H9 (cell line): ENCODE measurements around the gene CADM1. TPM values are rescaled to one million over a fixed set of nuclear protein-coding genes. Genes with fewer than 3 reads are reported as not detected.

Experiments used
- DNase-seq: peaks from one replicate; pipeline ENCODE4 v3.0.0-alpha.2; 2017
- H2AFZ ChIP-seq: one replicate; pipeline ENCODE4 v1.6.1; 2013; ENCODE audit warnings: mild to moderate bottlenecking, low read length, control low read depth, moderate library complexity
- H2AK5ac ChIP-seq: 2 replicates; pipeline ENCODE4 v1.6.1; 2013; ENCODE audit warnings: low read length, control low read depth, mixed read lengths; ENCODE audit not compliant: insufficient read length
- H2BK120ac ChIP-seq: one replicate; pipeline ENCODE4 v1.6.1; 2013; ENCODE audit warnings: low read depth, mild to moderate bottlenecking, low read length, control low read depth, inconsistent platforms; ENCODE audit not compliant: poor library complexity, severe bottlenecking
- H2BK12ac ChIP-seq: 2 replicates; pipeline ENCODE4 v1.6.1; 2013; ENCODE audit warnings: low read length, control low read depth, mixed read lengths, low read depth; ENCODE audit not compliant: insufficient read length
- H2BK15ac ChIP-seq: 2 replicates; pipeline ENCODE4 v1.6.1; 2013; ENCODE audit warnings: low read depth, low read length, control low read depth
- H2BK20ac ChIP-seq: one replicate; pipeline ENCODE4 v1.6.1; 2013; ENCODE audit warnings: low read depth, mild to moderate bottlenecking, low read length, control low read depth, inconsistent platforms; ENCODE audit not compliant: poor library complexity, severe bottlenecking
- H2BK5ac ChIP-seq: 2 replicates; pipeline ENCODE4 v1.6.1; 2013; ENCODE audit warnings: low read length, control low read depth, mixed read lengths; ENCODE audit not compliant: insufficient read length
- H3K14ac ChIP-seq: 2 replicates; pipeline ENCODE4 v1.6.1; 2013; ENCODE audit warnings: low read length, control low read depth; ENCODE audit not compliant: insufficient read depth
- H3K18ac ChIP-seq: 2 replicates; pipeline ENCODE4 v1.6.1; 2013; ENCODE audit warnings: low read depth, mild to moderate bottlenecking, mixed read lengths, low read length, control low read depth; ENCODE audit not compliant: insufficient read length
- H3K23ac ChIP-seq: 2 replicates; pipeline ENCODE4 v1.6.1; 2013; ENCODE audit warnings: low read length, control low read depth, mixed read lengths, low read depth; ENCODE audit not compliant: insufficient read length
- H3K23me2 ChIP-seq: 2 replicates; pipeline ENCODE4 v1.6.1; 2013; ENCODE audit warnings: low read depth, mild to moderate bottlenecking, mixed read lengths, low read length, control low read depth; ENCODE audit not compliant: insufficient read length, poor library complexity, severe bottlenecking
- H3K27ac ChIP-seq: 2 replicates; pipeline ENCODE4 v1.5.1; 2013; ENCODE audit warnings: low read length, control low read depth, mixed read lengths, low read depth; ENCODE audit not compliant: insufficient read length
- H3K27me3 ChIP-seq: 2 replicates; pipeline ENCODE4 v1.6.1; 2013; ENCODE audit warnings: low read length, control low read depth, inconsistent platforms; ENCODE audit not compliant: insufficient read depth
- H3K4ac ChIP-seq: 2 replicates; pipeline ENCODE4 v1.6.1; 2013; ENCODE audit warnings: low read depth, mild to moderate bottlenecking, control low read depth, inconsistent platforms, low read length, moderate library complexity
- H3K4me1 ChIP-seq: 2 replicates; pipeline ENCODE4 v1.6.1; 2013; ENCODE audit warnings: low read length, control low read depth, inconsistent platforms; ENCODE audit not compliant: insufficient read depth
- H3K4me2 ChIP-seq: 2 replicates; pipeline ENCODE4 v1.6.1; 2013; ENCODE audit warnings: low read length, control low read depth, mixed read lengths; ENCODE audit not compliant: insufficient read length, insufficient read depth
- H3K56ac ChIP-seq: 2 replicates; pipeline ENCODE4 v1.6.1; 2013; ENCODE audit warnings: low read depth, mild to moderate bottlenecking, mixed read lengths, low read length, control low read depth; ENCODE audit not compliant: insufficient read length
- H3K79me1 ChIP-seq: 2 replicates; pipeline ENCODE4 v1.6.1; 2013; ENCODE audit warnings: low read depth, mild to moderate bottlenecking, moderate library complexity, low read length, control low read depth, inconsistent platforms; ENCODE audit not compliant: insufficient read depth, poor library complexity, severe bottlenecking
- H3K79me2 ChIP-seq: 2 replicates; pipeline ENCODE4 v1.6.1; 2013; ENCODE audit warnings: low read length, control low read depth, inconsistent platforms; ENCODE audit not compliant: insufficient read depth
- H3K9ac ChIP-seq: 2 replicates; pipeline ENCODE4 v1.6.1; 2013; ENCODE audit warnings: low read length, control low read depth, mixed read lengths; ENCODE audit not compliant: insufficient read length; ENCODE audit errors: extremely low read depth
- H3K9me3 ChIP-seq: one replicate; pipeline ENCODE4 v1.6.1; 2013; ENCODE audit warnings: low read depth, low read length, inconsistent platforms; ENCODE audit not compliant: control insufficient read depth
- H3T11ph ChIP-seq: one replicate; pipeline ENCODE4 v1.6.1; 2013; ENCODE audit warnings: mild to moderate bottlenecking, low read length, control low read depth, inconsistent platforms
- H4K20me1 ChIP-seq: one replicate; pipeline ENCODE4 v1.6.1; 2013; ENCODE audit not compliant: control insufficient read depth, insufficient read length, insufficient read depth
- H4K5ac ChIP-seq: 2 replicates; pipeline ENCODE4 v1.6.1; 2013; ENCODE audit warnings: low read depth, mild to moderate bottlenecking, mixed read lengths, low read length, control low read depth; ENCODE audit not compliant: insufficient read length
- H4K8ac ChIP-seq: replicated peaks from 2 replicates; pipeline ENCODE4 v1.6.1; 2013; ENCODE audit warnings: low read length, control low read depth, mixed read lengths, low read depth; ENCODE audit not compliant: insufficient read length
- H4K91ac ChIP-seq: 2 replicates; pipeline ENCODE4 v1.6.1; 2013; ENCODE audit warnings: low read depth, mild to moderate bottlenecking, moderate library complexity, mixed read lengths, low read length, control low read depth; ENCODE audit not compliant: insufficient read length
- H3K27ac Mint-ChIP-seq, 3 experiments: 2 replicates in 2 of 3; 3 replicates in 1 of 3; pipeline ENCODE4 v1.8.0; 2020 to 2021; ENCODE audit warnings: mixed read lengths in 3 of 3, mild to moderate bottlenecking in 1 of 3, moderate library complexity in 1 of 3
- H3K27me3 Mint-ChIP-seq: 2 replicates; pipeline ENCODE4 v1.8.0; 2021; ENCODE audit warnings: low read depth, mild to moderate bottlenecking, moderate library complexity, mixed read lengths
- H3K36me3 Mint-ChIP-seq, 3 experiments: 2 replicates in 2 of 3; 3 replicates in 1 of 3; pipeline ENCODE4 v1.8.0; 2020 to 2021; ENCODE audit warnings: low read depth in 3 of 3, mixed read lengths in 3 of 3; ENCODE audit not compliant: insufficient read depth in 1 of 3
- H3K4me1 Mint-ChIP-seq, 2 experiments: 2 replicates each; pipeline ENCODE4 v1.8.0; 2020; ENCODE audit warnings: mixed read lengths in 2 of 2
- H3K4me3 Mint-ChIP-seq, 2 experiments: 2 replicates in 1 of 2; 3 replicates in 1 of 2; pipeline ENCODE4 v1.8.0; 2020 to 2021; ENCODE audit warnings: mild to moderate bottlenecking in 2 of 2, mixed read lengths in 2 of 2, moderate library complexity in 1 of 2
- H3K9me3 Mint-ChIP-seq, 2 experiments: 2 replicates in 1 of 2; 3 replicates in 1 of 2; pipeline ENCODE4 v1.8.0; 2020; ENCODE audit warnings: mild to moderate bottlenecking in 2 of 2, mixed read lengths in 2 of 2, moderate library complexity in 1 of 2
- WGBS: extraction: QIAGEN DNeasy Blood & Tissue Kit; methylation state at CpG from one replicate; pipeline ENCODE4 v1.1.7; 2013; ENCODE audit warnings: missing lambda C conversion rate, low lambda C conversion rate, mixed read lengths; ENCODE audit not compliant: insufficient read length; ENCODE audit errors: extremely low coverage; 5-methylcytosine and 5-hydroxymethylcytosine counted together
- total RNA-seq: library from RNA; stranded (reverse); gene quantifications from 2 replicates; pipeline ENCODE4 v1.2.1, GENCODE V29; 2021
- TF ChIP-seq, protein P1 (sequence below): fragments of 200-600 bp; sonication (generic); conservative IDR thresholded peaks from 3 replicates; pipeline ENCODE4 v1.8.0; 2021; ENCODE audit warnings: antibody characterized with exemption, mild to moderate bottlenecking

CADM1 gene
- total RNA-seq, 1 experiment from 2014 or later: 11.9 TPM

- Mint-ChIP-seq H3K4me1 (peaks cover 14 to 18% of the 10 kb centered on the region in 2 experiments), H3K36me3 (no peaks in the 10 kb centered on the region), H3K9me3 (no peaks in the 10 kb centered on the region), H3K27me3 (peaks cover 52% of the 10 kb centered on the region), H3K27ac (no peak overlapping the region), H3K4me3 (no peak overlapping the region)
- Histone ChIP-seq H2BK15ac (no peak overlapping the region), H2BK20ac (no peak overlapping the region), H3K9ac (no peak overlapping the region), H2BK120ac (no peak overlapping the region), H3K23me2 (peaks cover 24% of the 10 kb centered on the region), H3K79me1 (no peaks in the 10 kb centered on the region), H2BK12ac (no peak overlapping the region), H3K14ac (no peak overlapping the region), H3K9me3 (no peaks in the 10 kb centered on the region), H3K23ac (no peak overlapping the region), H3K18ac (no peak overlapping the region), H4K5ac (no peak overlapping the region), H4K8ac (no peak overlapping the region), H3K27ac (no peak overlapping the region), H4K91ac (no peak overlapping the region), H3K4me2 (peak overlapping the region; percentile 78), H3K4ac (no peak overlapping the region), H2AFZ (no peak overlapping the region), H2AK5ac (no peak overlapping the region), H3T11ph (no peak overlapping the region), H3K79me2 (no peaks in the 10 kb centered on the region), H2BK5ac (no peak overlapping the region), H4K20me1 (no peaks in the 10 kb centered on the region), H3K4me1 (no peaks in the 10 kb centered on the region), H3K56ac (no peak overlapping the region), H3K27me3 (peaks cover 21% of the 10 kb centered on the region; the same call in 1 of the 2 replicates)
- DNase-seq: no peak
- TF ChIP-seq, protein P1, sequence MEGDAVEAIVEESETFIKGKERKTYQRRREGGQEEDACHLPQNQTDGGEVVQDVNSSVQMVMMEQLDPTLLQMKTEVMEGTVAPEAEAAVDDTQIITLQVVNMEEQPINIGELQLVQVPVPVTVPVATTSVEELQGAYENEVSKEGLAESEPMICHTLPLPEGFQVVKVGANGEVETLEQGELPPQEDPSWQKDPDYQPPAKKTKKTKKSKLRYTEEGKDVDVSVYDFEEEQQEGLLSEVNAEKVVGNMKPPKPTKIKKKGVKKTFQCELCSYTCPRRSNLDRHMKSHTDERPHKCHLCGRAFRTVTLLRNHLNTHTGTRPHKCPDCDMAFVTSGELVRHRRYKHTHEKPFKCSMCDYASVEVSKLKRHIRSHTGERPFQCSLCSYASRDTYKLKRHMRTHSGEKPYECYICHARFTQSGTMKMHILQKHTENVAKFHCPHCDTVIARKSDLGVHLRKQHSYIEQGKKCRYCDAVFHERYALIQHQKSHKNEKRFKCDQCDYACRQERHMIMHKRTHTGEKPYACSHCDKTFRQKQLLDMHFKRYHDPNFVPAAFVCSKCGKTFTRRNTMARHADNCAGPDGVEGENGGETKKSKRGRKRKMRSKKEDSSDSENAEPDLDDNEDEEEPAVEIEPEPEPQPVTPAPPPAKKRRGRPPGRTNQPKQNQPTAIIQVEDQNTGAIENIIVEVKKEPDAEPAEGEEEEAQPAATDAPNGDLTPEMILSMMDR: no peak
- WGBS: no CpG with 5 or more reads among the region's 30 CpGs
Measured at GRCh38 chr11:115502636-115503082, 1.6 kb downstream of the CADM1 start.
